ENCODE data around the gene NUMA1. TPM values are rescaled to one million over a fixed set of nuclear protein-coding genes. Genes with fewer than 3 reads are reported as not detected.
A peak's percentile ranks its signal among the peaks of the same experiment; 100 is the strongest.

Gene NUMA1, protein sequence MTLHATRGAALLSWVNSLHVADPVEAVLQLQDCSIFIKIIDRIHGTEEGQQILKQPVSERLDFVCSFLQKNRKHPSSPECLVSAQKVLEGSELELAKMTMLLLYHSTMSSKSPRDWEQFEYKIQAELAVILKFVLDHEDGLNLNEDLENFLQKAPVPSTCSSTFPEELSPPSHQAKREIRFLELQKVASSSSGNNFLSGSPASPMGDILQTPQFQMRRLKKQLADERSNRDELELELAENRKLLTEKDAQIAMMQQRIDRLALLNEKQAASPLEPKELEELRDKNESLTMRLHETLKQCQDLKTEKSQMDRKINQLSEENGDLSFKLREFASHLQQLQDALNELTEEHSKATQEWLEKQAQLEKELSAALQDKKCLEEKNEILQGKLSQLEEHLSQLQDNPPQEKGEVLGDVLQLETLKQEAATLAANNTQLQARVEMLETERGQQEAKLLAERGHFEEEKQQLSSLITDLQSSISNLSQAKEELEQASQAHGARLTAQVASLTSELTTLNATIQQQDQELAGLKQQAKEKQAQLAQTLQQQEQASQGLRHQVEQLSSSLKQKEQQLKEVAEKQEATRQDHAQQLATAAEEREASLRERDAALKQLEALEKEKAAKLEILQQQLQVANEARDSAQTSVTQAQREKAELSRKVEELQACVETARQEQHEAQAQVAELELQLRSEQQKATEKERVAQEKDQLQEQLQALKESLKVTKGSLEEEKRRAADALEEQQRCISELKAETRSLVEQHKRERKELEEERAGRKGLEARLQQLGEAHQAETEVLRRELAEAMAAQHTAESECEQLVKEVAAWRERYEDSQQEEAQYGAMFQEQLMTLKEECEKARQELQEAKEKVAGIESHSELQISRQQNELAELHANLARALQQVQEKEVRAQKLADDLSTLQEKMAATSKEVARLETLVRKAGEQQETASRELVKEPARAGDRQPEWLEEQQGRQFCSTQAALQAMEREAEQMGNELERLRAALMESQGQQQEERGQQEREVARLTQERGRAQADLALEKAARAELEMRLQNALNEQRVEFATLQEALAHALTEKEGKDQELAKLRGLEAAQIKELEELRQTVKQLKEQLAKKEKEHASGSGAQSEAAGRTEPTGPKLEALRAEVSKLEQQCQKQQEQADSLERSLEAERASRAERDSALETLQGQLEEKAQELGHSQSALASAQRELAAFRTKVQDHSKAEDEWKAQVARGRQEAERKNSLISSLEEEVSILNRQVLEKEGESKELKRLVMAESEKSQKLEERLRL (N-terminal part only)
- 77.3 and 92.8 TPM in 2 replicates for total RNA-seq (2012; rRNA removed)

DNA sequence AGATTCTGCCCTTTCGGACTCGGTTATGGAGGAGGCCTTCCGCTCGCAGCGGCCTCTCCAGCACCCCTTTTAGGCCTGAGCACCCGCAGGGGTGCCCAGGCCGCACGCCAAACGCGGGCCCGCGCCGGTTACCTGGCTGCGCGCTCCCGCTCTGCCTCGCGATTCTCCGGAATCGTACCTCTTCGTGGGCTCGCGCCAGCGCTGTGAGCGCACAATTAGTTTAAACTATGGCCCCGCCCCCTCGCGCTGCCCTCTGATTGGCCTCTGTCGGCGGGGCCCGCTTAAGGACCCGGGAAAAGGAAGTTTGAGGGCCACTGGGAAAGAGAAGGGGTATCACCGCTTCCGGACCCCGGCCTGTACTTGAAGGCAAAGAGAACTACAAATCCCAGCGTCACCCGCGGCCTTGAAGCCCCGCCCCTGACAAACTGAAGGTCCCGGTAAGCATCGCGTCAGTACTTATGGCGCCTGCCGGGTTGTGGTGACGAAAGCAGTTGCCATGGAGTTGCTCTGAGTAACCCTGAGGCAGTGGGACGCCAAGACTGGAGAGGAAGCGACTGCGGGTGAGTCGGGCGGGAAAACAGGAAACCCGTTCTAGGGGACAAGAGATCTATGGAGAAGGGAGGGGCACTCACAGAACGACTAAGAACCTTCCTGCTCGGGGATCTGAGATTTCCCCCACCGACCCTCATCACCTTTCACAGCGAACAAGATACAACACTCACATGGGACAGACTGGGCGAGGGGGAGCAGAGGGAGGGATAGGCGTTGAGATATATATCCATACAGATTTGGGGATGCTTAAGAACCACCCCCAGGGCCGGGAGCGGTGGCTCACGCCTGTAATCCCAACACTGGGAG lies at the start of gene NUMA1, which contains the start of gene LRRC51:
NUMA1 (minus strand) TSS at position 217 of the 858 bp plus-strand sequence. CDS start 44,599 bp downstream, outside the sequence.
LRRC51 (plus strand) TSS at position 525 of the 858 bp plus-strand sequence. CDS start 8,234 bp downstream, outside the sequence.
- no peaks in the 10 kb centered on the region for H3K9me3 ChIP-seq (replicated peaks; ENCODE audit: low read length)
- no peaks in the 10 kb centered on the region for H3K27me3 ChIP-seq (ENCODE audit: control insufficient read depth, insufficient read depth, low read length)
- H3K9ac ChIP-seq (ENCODE audit: low read depth, low read length), result peak within 1 kb of the TSS; percentile 82
- peak within 1 kb of the TSS; percentile 98 for H3K4me2 ChIP-seq (ENCODE audit: low read length)
- H3K36me3 ChIP-seq (ENCODE audit: insufficient read depth, low read length), result no peaks in the 10 kb centered on the region
- peak within 1 kb of the TSS; percentile 91 for H3K4me3 ChIP-seq (ENCODE audit: low read length)
- peaks cover 11% of the 10 kb centered on the region for H3K4me1 ChIP-seq (ENCODE audit: control insufficient read depth, insufficient read depth, low read length)

DNA sequence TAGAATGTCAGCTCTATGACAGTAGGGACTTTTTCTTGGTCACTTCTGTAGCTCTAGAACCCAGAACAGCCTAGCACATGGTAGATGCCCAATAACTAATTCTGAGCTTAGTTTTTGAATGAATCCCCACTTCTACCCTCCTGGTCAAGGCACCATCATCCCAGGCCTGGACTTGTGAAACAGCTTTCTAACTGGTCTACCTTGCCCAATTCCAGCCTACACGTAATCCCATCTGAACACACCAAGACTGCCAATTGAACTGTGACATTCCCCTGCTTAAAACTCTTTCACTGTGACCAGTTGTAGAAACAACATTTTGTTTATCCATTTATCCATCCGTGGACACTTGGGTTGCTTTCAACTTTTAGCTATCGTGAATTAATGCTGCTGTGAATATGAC lies 49.0 kb upstream of the NUMA1 start:
- H3K27me3 ChIP-seq (ENCODE audit: control insufficient read depth, insufficient read depth, low read length), result peaks cover 12% of the 10 kb centered on the region
- no peaks in the 10 kb centered on the region for H3K36me3 ChIP-seq (ENCODE audit: insufficient read depth, low read length)
- H3K4me2 ChIP-seq (ENCODE audit: low read length), result no peak overlapping the region
- no peak overlapping the region for H3K4me3 ChIP-seq (ENCODE audit: low read length)
- no peak overlapping the region for H3K9ac ChIP-seq (ENCODE audit: low read depth, low read length)
- no peaks in the 10 kb centered on the region for H3K4me1 ChIP-seq (ENCODE audit: control insufficient read depth, insufficient read depth, low read length)
- peaks cover 3% of the 10 kb centered on the region for H3K9me3 ChIP-seq (replicated peaks; ENCODE audit: low read length)

DNA sequence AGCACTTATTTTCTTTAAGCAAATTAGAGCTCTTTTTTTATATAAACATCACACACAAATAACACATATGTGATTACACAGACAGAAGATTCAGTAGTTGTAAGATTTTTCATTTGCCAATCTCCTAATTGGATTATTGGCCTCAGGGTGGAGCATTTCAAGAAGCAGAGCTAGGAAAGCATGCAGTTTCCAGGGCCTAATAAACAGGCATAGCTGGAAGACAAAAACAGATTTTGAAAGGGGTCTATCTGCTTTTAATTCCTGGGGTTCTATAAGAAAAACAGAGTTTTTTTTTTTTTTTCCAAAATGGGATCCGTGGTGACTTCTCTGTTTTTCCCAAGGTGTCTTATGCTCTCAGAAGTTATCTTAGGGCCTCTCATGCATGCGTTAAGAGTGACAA lies 47.6 kb upstream of the NUMA1 start:
- Histone ChIP-seq H3K9ac (ENCODE audit: low read depth, low read length) (no peak overlapping the region), H3K9me3 (replicated peaks; ENCODE audit: low read length) (peaks cover 3% of the 10 kb centered on the region), H3K27me3 (ENCODE audit: control insufficient read depth, insufficient read depth, low read length) (peaks cover 5% of the 10 kb centered on the region), H3K36me3 (ENCODE audit: insufficient read depth, low read length) (no peaks in the 10 kb centered on the region), H3K4me3 (ENCODE audit: low read length) (no peak overlapping the region), H3K4me2 (ENCODE audit: low read length) (no peak overlapping the region), H3K4me1 (ENCODE audit: control insufficient read depth, insufficient read depth, low read length) (no peaks in the 10 kb centered on the region)

DNA sequence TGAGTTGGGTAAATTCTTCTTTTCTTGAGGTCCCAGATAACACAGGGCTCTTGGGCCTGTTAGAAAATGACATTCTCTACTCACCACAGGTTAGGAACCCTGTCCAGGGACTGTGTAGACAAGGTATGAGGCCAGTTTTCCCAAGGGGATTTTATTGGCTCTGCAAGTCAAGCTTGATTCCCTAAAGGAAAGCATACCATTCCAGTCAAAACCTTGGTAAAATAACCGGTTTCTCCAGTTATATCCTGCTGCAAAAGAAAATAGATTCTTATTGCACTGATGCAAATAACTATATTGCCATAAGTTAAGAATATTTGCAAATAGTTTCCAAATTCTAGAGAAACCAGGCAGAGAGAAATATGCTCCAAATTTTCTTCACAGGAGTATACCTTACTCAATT lies 45.6 kb upstream of the NUMA1 start:
- Histone ChIP-seq H3K4me1 (ENCODE audit: control insufficient read depth, insufficient read depth, low read length) (no peaks in the 10 kb centered on the region), H3K9ac (ENCODE audit: low read depth, low read length) (no peak overlapping the region), H3K36me3 (ENCODE audit: insufficient read depth, low read length) (no peaks in the 10 kb centered on the region), H3K9me3 (replicated peaks; ENCODE audit: low read length) (peaks cover 3% of the 10 kb centered on the region), H3K27me3 (ENCODE audit: control insufficient read depth, insufficient read depth, low read length) (peaks cover 2% of the 10 kb centered on the region), H3K4me2 (ENCODE audit: low read length) (no peak overlapping the region), H3K4me3 (ENCODE audit: low read length) (no peak overlapping the region)

DNA sequence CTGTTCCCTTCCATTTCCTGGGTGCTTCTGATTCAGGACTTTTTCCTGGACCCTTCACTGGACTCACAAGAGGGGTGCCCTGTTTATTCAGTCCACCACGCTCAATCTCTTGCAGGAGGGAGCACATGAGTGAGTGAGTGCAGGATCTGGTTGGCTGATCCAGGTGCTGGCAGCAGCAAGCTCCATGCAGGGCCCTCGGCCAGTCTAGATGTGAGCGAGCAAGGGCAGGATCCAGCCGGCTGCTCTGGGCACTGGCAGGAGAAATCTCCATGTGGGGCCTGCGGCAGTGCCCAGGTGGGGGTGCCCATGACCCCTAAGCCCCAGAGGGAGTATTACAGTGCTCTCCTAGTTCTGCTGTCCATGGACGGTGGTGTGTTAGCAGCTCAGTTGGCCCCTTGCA lies 43.7 kb upstream of the NUMA1 start:
- no peaks in the 10 kb centered on the region for H3K36me3 ChIP-seq (ENCODE audit: insufficient read depth, low read length)
- H3K4me2 ChIP-seq (ENCODE audit: low read length), result no peak overlapping the region
- H3K4me1 ChIP-seq (ENCODE audit: control insufficient read depth, insufficient read depth, low read length), result no peaks in the 10 kb centered on the region
- peaks cover 2% of the 10 kb centered on the region for H3K27me3 ChIP-seq (ENCODE audit: control insufficient read depth, insufficient read depth, low read length)
- H3K4me3 ChIP-seq (ENCODE audit: low read length), result no peak overlapping the region
- peaks cover 3% of the 10 kb centered on the region for H3K9me3 ChIP-seq (replicated peaks; ENCODE audit: low read length)
- no peak overlapping the region for H3K9ac ChIP-seq (ENCODE audit: low read depth, low read length)

DNA sequence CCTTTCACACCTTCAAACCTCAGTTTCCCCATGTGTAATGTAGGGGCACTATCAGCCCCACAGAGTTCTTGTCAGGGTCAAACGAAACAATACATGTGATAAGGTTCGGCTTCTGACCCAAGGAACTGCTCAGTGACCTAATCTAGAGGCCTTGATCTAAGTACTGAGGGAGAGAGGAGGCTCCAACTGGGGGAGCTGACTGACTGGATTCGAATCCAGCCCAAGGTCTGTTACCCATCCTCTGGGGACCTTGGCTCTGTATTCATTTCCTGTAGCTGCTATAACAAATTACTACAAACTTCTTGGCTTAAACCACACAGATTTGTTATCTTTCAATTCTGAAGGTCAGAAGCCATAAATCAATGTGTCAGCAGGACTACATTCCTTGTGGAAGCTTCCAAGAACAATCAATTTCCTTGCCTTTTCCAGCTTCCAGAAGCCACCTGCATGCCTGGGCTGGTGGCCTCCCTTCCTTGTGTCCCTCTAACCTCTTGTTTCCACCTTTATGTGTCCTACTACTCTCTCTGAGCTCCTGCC lies 42.8 kb upstream of the NUMA1 start:
- Histone ChIP-seq H3K4me2 (ENCODE audit: low read length) (no peak overlapping the region), H3K4me3 (ENCODE audit: low read length) (no peak overlapping the region), H3K9me3 (replicated peaks; ENCODE audit: low read length) (no peaks in the 10 kb centered on the region), H3K27me3 (ENCODE audit: control insufficient read depth, insufficient read depth, low read length) (no peaks in the 10 kb centered on the region), H3K9ac (ENCODE audit: low read depth, low read length) (no peak overlapping the region), H3K4me1 (ENCODE audit: control insufficient read depth, insufficient read depth, low read length) (no peaks in the 10 kb centered on the region), H3K36me3 (ENCODE audit: insufficient read depth, low read length) (no peaks in the 10 kb centered on the region)

DNA sequence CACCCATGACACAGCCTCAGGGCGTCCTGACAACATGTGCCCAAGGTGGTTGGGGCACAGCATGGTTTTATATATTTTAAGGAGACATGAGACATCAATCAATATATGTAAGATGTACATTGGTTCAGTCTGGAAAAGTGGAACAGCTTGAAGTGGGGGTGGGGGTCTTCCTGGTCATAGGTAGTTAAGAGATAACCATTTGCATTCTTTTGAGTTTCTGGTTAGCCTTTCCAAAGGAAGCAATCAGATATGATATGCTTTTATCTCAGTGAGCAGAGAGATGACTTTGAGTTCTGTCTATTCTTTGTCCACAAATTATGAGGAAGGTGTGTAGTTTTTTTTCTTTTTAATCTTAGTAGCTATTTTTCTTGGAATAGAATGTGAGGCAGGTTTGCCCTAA lies 42.3 kb upstream of the NUMA1 start:
- Histone ChIP-seq H3K4me2 (ENCODE audit: low read length) (no peak overlapping the region), H3K9me3 (replicated peaks; ENCODE audit: low read length) (no peaks in the 10 kb centered on the region), H3K4me3 (ENCODE audit: low read length) (no peak overlapping the region), H3K4me1 (ENCODE audit: control insufficient read depth, insufficient read depth, low read length) (no peaks in the 10 kb centered on the region), H3K36me3 (ENCODE audit: insufficient read depth, low read length) (no peaks in the 10 kb centered on the region), H3K27me3 (ENCODE audit: control insufficient read depth, insufficient read depth, low read length) (no peaks in the 10 kb centered on the region), H3K9ac (ENCODE audit: low read depth, low read length) (no peak overlapping the region)

DNA sequence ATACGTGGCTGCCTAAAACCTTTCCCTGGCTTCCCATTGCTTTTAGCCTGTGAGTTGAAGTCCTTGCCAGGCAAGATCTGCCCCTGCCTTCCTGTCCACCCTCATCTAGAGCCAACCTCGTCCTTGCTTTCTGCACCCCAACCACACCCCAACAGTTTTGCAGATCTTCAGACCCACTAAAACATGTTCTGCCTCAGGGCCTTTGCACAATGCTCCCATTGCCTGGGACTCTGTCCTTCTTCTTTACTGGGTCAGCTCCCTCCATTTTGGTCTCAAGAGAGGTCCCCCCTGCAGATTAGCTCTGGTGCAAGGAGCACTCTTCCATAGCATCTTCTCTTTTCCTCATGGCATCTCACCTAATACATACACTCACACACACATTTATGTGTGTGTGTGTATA lies 40.6 kb upstream of the NUMA1 start:
- Histone ChIP-seq H3K9ac (ENCODE audit: low read depth, low read length) (no peak overlapping the region), H3K36me3 (ENCODE audit: insufficient read depth, low read length) (no peaks in the 10 kb centered on the region), H3K4me1 (ENCODE audit: control insufficient read depth, insufficient read depth, low read length) (no peaks in the 10 kb centered on the region), H3K9me3 (replicated peaks; ENCODE audit: low read length) (no peaks in the 10 kb centered on the region), H3K4me3 (ENCODE audit: low read length) (no peak overlapping the region), H3K4me2 (ENCODE audit: low read length) (no peak overlapping the region), H3K27me3 (ENCODE audit: control insufficient read depth, insufficient read depth, low read length) (no peaks in the 10 kb centered on the region)

DNA sequence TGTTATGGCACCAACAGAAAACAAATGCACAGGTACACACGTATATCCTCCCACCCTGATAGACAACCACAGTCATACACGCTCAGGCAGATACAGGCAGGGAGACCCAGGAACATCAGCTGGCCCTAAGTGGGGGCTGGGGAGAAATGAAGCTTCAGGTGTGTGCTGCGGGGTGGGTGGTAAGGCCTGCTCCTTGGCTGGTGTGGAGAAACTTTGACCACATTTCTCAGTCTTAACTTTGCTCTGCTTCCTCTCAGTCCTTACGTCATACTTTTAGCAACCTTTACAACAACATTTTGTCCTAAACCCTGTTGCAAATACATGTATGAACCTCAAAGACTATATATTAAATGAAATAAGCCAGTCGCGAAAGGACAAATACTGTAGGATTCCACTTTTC lies 38.9 kb upstream of the NUMA1 start:
- Histone ChIP-seq H3K27me3 (ENCODE audit: control insufficient read depth, insufficient read depth, low read length) (no peaks in the 10 kb centered on the region), H3K4me3 (ENCODE audit: low read length) (no peak overlapping the region), H3K36me3 (ENCODE audit: insufficient read depth, low read length) (no peaks in the 10 kb centered on the region), H3K4me1 (ENCODE audit: control insufficient read depth, insufficient read depth, low read length) (no peaks in the 10 kb centered on the region), H3K9me3 (replicated peaks; ENCODE audit: low read length) (no peaks in the 10 kb centered on the region), H3K4me2 (ENCODE audit: low read length) (no peak overlapping the region), H3K9ac (ENCODE audit: low read depth, low read length) (no peak overlapping the region)

DNA sequence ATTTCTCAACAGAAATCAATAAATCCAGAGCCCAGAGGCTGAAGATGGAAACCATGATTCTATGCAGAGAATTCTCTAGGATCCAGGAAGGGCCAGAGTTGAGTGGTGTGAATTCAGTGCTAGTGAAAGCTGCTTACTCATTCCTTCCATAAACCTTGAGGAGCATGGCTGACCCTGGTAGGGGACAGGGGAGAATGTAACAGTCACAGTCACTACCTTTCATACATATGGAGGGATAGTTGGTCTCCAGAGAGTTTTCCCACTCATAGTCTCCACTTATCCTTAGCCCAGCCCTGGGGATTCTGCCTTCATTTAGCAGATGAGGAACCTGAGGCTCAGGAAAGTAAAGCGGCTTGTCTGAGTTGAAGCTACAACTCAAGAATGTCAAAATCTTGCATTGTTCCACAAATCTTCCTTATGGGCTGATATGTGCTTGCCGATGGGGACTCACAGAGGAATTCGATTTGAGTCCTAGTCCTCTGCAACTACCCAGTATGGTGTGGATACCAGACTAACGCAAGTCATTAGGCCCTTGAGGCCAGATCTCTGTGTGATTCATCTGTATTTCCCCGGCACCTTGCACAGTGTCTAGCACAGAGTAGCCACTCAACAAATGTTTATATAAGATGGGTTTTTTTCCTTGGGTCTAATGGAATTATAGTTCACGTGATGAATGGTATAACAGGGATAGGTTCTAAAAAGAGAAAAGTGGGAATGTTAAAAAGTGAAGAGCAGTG lies 35.8 kb upstream of the NUMA1 start:
- no peaks in the 10 kb centered on the region for H3K9me3 ChIP-seq (replicated peaks; ENCODE audit: low read length)
- no peak overlapping the region for H3K4me3 ChIP-seq (ENCODE audit: low read length)
- H3K36me3 ChIP-seq (ENCODE audit: insufficient read depth, low read length), result no peaks in the 10 kb centered on the region
- no peak overlapping the region for H3K4me2 ChIP-seq (ENCODE audit: low read length)
- H3K4me1 ChIP-seq (ENCODE audit: control insufficient read depth, insufficient read depth, low read length), result peaks cover 18% of the 10 kb centered on the region
- no peaks in the 10 kb centered on the region for H3K27me3 ChIP-seq (ENCODE audit: control insufficient read depth, insufficient read depth, low read length)
- no peak overlapping the region for H3K9ac ChIP-seq (ENCODE audit: low read depth, low read length)
